ENCODE results near the gene JUN. TPM values are rescaled to one million over a fixed set of nuclear protein-coding genes. Genes with fewer than 3 reads are reported as not detected.

Gene JUN
- polyA plus RNA-seq, 1 donor (not counting 4 experiments of a cell fraction or from before 2014, with no cell fraction given), result 70.1 TPM

- H3K4me1 ChIP-seq (ENCODE audit: control insufficient read depth, extremely low read depth, insufficient read depth, low read length), result peaks cover 8% of the 10 kb centered on the region
- no peaks in the 10 kb centered on the region for H3K27me3 ChIP-seq (ENCODE audit: control insufficient read depth, extremely low read depth, insufficient read depth, low read length)
- TF ChIP-seq EZH2 (IDR thresholded peaks at IDR 0.05; ENCODE audit: low read length), result no peak
- TF ChIP-seq CTCF (optimal IDR thresholded peaks at IDR 0.05 in 1 of 3, IDR thresholded peaks at IDR 0.05 in 1 of 3, conservative IDR thresholded peaks at IDR 0.05 in 1 of 3; ENCODE audit: extremely low read depth in 1 of 3, insufficient read depth in 2 of 3, low read length in 3 of 3), result no peak
- dilution Hi-C loops (cut with MboI; ENCODE audit: extremely low pct_ligation_motif_present, low sequenced_read_pairs), result no loop called here
- H3K79me2 ChIP-seq (ENCODE audit: control insufficient read depth, insufficient read depth, low read length), result no peaks in the 10 kb centered on the region
- FAIRE-seq, result peak; percentile 9
- no peaks in the 10 kb centered on the region for H3K9me3 ChIP-seq (ENCODE audit: control insufficient read depth, low read depth, low read length)
- no peaks in the 10 kb centered on the region for H3K9me1 ChIP-seq (ENCODE audit: control insufficient read depth, extremely low read depth, insufficient read depth, low read length)
- no peak overlapping the region for H3K4me3 ChIP-seq (ENCODE audit: control insufficient read depth in 2 of 3, extremely low read depth in 1 of 3, insufficient read depth in 2 of 3, low read depth in 1 of 3, low read length in 3 of 3)
- DNase-seq (ENCODE audit: low read depth, low spot score), result no peak
- no peaks in the 10 kb centered on the region for H3K36me3 ChIP-seq (ENCODE audit: control insufficient read depth in 2 of 2, extremely low read depth in 1 of 2, insufficient read depth in 2 of 2, low read length in 2 of 2)
- no peak overlapping the region for H3K9ac ChIP-seq (ENCODE audit: control insufficient read depth, extremely low read depth, insufficient read depth, low read length)
- no peak overlapping the region for H3K4me2 ChIP-seq (ENCODE audit: control insufficient read depth, extremely low read depth, insufficient read depth, low read depth, low read length)
- H3K27ac ChIP-seq (ENCODE audit: control insufficient read depth, insufficient read depth, low read length), result no peak overlapping the region
- H2AFZ ChIP-seq (ENCODE audit: control insufficient read depth, low read length), result no peak overlapping the region
- no peaks in the 10 kb centered on the region for H4K20me1 ChIP-seq (ENCODE audit: control insufficient read depth, extremely low read depth, insufficient read depth, low read length)
Observed at GRCh38 chr1:58796416-58796815, 12.6 kb upstream of the JUN start.

- H2AFZ ChIP-seq (ENCODE audit: control insufficient read depth, low read length), result peak overlapping the region; percentile 35
- TF ChIP-seq EZH2 (IDR thresholded peaks at IDR 0.05; ENCODE audit: low read length) (no peak), CTCF (optimal IDR thresholded peaks at IDR 0.05 in 1 of 3, IDR thresholded peaks at IDR 0.05 in 1 of 3, conservative IDR thresholded peaks at IDR 0.05 in 1 of 3; ENCODE audit: extremely low read depth in 1 of 3, insufficient read depth in 2 of 3, low read length in 3 of 3) (no peak)
- H3K4me1 ChIP-seq (ENCODE audit: control insufficient read depth, extremely low read depth, insufficient read depth, low read length), result peaks cover 9% of the 10 kb centered on the region
- H3K4me2 ChIP-seq (ENCODE audit: control insufficient read depth, extremely low read depth, insufficient read depth, low read depth, low read length), result peak overlapping the region; percentile 25
- FAIRE-seq (peak; percentile 75), DNase-seq (ENCODE audit: low read depth, low spot score) (no peak)
- no peaks in the 10 kb centered on the region for H3K9me1 ChIP-seq (ENCODE audit: control insufficient read depth, extremely low read depth, insufficient read depth, low read length)
- H3K9ac ChIP-seq (ENCODE audit: control insufficient read depth, extremely low read depth, insufficient read depth, low read length), result no peak overlapping the region
- H3K36me3 ChIP-seq (ENCODE audit: control insufficient read depth in 2 of 2, extremely low read depth in 1 of 2, insufficient read depth in 2 of 2, low read length in 2 of 2), result no peaks in the 10 kb centered on the region
- H3K79me2 ChIP-seq (ENCODE audit: control insufficient read depth, insufficient read depth, low read length), result no peaks in the 10 kb centered on the region
- dilution Hi-C loops (cut with MboI; ENCODE audit: extremely low pct_ligation_motif_present, low sequenced_read_pairs), result no loop called here
- no peaks in the 10 kb centered on the region for H4K20me1 ChIP-seq (ENCODE audit: control insufficient read depth, extremely low read depth, insufficient read depth, low read length)
- H3K27me3 ChIP-seq (ENCODE audit: control insufficient read depth, extremely low read depth, insufficient read depth, low read length), result no peaks in the 10 kb centered on the region
- H3K27ac ChIP-seq (ENCODE audit: control insufficient read depth, insufficient read depth, low read length), result no peak overlapping the region
- H3K4me3 ChIP-seq (ENCODE audit: control insufficient read depth in 2 of 3, extremely low read depth in 1 of 3, insufficient read depth in 2 of 3, low read depth in 1 of 3, low read length in 3 of 3), result no peak overlapping the region
- H3K9me3 ChIP-seq (ENCODE audit: control insufficient read depth, low read depth, low read length), result no peaks in the 10 kb centered on the region
Observed at GRCh38 chr1:58794585-58794984, 10.7 kb upstream of the JUN start.
